Measurements from ENCODE around the gene MPZ.
"Not testable (repeated sequence)": the region's sequence is repeated elsewhere in the genome, so short reads cannot be mapped to it uniquely, and the experiment has no call there.

Gene MPZ

DNA sequence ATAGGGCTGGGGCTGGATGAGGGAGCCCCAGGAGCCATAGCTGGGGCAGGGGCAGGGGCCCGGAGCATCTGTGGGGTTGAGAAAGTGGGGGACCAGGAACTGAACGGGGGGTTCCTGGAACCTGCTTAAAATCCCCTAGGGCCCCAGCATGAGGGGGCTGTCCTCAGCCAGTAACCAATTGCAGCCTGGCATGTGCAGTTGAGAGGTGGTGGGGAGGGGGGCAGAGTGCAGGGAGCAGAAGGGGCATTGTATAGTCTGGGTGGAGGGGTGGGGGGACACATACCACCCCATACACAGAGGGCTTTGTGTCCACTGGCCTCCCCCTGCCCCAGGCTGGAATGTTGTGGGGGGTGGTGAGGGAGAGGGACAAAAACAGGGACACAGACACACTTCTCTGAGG is at the start of gene MPZ:
MPZ (minus strand) TSS at position 101 of the 400 bp plus-strand sequence; CDS start at position 38, 63 bp downstream.
- no peak for DNase-seq

DNA sequence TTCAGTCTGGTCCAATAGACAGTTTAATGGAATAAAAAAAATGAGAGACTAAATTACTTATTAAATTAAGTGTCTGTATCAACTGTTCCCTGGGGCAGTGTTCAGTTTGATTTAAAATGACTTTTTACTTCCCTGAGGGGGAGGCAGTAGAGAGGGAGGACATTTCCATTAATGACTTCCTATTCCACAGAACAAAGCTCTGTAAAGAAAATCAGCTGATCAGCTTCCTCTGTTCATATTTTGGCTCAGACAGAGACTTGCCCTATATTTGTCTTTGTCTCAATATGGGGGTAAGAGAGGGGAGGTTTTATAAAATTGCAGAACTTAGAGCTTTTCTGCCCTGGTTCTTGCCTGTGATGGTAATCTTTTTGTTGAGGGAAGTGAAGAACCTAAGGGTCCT is 49.5 kb upstream of the MPZ start:
- no peak for DNase-seq

DNA sequence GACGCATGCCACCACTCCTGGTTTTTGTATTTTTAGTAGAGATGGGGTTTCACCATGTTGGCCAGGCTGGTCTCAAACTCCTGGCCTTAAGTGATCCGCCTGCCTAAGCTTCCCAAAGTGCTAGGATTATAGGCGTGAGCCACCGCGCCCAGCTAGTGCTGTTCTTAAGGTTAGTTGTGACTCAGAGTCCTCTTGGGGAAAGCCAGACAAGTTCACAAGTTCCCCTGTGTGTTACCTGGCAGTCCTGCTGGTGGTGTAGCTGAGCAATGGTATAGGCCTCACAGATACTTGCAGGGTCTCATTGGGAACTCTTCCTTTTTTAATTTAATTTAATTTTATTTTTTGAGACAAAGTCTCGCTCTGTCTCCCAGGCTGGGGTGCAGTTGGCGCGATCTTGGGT is 47.3 kb upstream of the MPZ start:
- DNase-seq: no peak

DNA sequence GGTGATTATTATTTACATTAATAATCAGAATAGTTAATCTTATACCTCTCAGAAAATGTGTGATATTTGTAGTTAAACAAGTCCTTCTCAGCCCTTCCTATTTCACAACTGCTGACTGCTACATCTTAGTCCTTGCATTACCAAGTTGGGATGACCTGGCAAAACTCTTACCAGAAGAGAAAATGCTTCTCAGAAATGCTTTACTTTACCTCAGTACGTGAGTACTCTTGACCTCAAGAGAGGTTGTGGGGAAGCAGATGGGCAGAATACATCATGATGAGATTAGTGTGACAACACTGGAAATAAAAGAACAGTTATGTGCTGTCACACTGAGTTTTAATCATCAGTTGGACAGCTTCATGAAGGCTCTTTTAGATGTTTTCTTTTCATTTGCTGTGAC is 41.7 kb upstream of the MPZ start:
- no peak for DNase-seq

DNA sequence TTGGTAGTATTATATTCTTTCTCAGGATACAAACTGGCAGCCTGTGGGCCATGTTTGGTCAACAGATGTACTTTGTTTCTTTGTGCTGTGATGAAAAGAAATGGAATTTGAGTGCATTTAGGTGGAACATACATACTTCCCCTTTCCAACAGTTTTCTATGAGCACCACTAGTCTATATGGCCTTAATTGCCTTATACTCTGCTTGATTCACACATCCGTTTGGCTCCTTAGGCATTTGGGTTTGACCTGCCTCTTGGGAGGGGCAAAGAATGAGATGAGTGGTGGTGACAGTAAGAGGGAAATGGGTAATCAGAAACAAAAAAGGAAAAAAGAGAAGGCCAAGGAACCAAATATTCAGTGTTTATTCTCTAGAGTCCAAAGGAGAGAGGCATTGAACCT is 40.9 kb upstream of the MPZ start:
- no peak for DNase-seq

DNA sequence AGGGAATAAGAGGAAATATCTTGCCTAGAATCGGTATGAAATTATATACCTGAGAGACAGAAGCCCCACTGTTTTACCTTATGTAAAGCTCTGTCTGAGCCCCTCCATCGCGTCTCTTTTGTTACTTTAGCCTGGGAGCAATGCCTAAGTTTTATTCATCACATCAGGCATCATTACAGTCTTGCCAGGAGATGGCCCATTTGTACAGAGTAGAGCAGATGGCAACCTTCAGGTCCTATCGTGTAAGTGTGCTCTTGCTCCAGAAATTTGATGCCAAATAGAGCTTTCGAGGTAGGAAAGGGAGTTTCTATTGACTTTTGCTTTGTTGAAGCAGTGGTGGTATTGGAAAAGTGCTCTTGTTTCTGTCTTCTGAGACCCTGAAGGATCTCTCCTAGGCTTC is 33.1 kb upstream of the MPZ start:
- DNase-seq: no peak

DNA sequence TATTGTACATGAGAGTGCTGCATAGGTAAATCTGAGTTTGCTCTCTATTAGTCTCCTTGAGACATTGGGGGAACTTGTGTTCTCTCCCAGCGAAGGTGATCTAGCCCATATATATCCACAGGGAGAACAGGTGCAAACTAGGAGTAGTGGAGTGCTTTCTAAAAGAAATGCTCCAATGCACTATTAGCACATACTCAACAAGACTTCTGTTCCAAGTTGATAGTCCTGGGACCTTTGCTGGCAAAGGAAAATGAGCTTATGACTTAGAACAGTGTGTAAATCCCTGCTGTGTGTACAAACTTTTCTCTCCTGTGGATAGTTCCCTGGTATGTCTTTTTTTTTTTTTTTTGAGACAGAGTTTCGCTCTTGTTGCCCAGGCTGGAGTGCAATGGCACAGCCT is 32.4 kb upstream of the MPZ start:
- no peak for DNase-seq

DNA sequence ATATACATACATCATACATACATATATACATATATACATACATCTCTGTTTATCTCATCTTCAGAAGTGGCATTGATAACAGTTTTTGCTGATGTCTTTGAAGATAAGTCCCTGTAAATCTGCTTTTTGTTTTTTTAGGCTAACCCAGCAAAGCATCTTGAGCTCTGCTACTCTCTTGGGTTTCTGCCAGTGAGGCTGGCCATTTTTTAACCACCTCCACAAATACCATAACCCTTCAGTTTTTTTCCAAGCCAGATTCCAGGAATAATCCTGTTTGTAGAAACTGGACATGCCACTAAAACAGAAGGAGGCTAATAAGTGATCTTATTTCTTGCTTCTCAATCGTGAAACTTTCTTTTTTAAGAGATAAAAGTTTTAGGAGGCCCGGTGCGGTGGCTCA is 26.0 kb upstream of the MPZ start:
- no peak for DNase-seq

DNA sequence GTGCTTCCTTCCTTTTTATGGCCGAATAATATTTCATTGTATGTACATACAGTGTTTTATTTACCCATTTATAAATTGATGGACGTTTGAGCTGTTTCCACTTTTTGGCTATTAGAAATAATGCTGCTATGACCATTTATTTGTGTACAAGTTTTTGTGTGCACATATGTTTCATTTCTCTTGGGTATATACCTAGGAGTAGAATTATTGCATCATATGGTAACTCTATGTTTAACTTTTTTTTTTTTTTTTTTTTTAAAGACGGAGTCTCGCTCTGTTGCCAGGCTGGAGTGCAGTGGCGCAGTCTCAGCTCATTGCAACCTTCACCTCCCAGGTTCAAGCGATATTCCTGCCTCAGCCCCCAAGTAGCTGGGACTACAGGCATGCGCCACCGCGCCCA is 23.4 kb upstream of the MPZ start:
- DNase-seq: no peak

DNA sequence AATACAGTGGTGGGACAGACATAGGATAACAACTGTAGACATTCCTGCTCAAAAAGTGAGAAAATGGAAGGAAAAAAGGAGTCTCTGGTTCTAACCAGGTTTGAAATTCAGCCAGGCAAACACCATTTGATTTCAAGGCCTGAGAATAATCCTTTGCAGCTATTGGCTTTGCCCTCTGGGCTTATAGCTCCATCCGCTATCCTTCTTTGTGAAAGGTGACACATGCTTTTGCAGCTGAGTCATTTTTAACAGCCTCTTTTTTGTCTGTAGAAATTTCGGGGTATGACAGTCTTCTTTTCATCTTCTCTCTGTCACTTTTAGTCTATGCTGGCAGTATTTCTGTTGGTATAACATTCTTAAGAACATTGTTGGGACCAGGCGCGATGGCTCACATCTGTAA is 20.6 kb upstream of the MPZ start:
- DNase-seq: no peak

DNA sequence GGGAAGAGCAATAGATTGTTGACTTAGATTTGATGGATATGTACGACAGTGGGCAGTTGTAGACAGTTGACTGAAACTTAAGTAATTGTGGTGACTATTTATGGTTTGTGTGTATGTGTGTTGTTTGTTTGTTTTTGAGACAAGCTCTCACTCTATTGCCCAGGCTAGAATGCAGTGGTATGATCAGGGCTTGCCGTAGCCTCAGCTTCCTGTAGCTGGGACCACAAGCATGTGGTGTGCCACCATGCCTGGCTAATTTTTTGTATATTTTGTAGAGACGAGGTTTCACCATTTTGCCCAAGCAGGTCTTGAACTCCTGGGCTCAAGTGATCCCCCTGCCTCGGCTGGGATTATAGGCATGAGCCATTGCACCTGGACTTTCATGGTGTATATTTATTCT is 14.3 kb upstream of the MPZ start:
- DNase-seq: no peak

DNA sequence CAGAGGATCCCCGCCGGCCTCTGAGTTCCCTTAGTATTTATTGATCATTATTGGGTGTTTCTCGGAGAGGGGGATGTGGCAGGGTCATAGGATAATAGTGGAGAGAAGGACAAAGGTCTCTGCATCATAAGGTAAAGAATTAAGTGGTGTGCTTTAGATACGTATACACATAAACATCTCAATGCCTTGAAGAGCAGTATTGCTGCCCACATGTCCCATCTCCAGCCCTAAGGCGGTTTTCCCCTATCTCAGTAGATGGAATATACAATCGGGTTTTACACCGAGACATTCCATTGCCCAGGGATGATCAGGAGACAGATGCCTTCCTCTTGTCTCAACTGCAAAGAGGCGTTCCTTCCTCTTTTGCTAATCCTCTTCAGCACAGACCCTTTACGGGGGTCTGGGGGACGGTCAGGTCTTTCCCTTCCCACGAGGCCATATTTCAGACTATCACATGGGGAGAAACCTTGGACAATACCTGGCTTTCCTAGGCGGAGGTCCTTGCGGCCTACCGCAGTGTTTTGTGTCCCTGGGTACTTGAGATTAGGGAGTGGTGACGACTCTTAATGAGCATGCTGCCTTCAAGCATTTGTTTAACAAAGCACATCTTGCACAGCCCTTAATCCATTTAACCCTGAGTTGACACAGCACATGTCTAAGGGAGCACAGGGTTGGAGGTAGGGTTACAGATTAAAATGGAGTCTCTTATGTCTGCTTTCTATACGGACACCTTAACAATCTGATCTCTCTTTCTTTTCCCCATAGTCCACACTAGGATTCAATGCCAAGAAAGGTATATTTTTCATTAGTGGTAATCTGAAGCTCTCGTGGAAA is 6.3 kb upstream of the MPZ start:
- not testable (repeated sequence) for DNase-seq

DNA sequence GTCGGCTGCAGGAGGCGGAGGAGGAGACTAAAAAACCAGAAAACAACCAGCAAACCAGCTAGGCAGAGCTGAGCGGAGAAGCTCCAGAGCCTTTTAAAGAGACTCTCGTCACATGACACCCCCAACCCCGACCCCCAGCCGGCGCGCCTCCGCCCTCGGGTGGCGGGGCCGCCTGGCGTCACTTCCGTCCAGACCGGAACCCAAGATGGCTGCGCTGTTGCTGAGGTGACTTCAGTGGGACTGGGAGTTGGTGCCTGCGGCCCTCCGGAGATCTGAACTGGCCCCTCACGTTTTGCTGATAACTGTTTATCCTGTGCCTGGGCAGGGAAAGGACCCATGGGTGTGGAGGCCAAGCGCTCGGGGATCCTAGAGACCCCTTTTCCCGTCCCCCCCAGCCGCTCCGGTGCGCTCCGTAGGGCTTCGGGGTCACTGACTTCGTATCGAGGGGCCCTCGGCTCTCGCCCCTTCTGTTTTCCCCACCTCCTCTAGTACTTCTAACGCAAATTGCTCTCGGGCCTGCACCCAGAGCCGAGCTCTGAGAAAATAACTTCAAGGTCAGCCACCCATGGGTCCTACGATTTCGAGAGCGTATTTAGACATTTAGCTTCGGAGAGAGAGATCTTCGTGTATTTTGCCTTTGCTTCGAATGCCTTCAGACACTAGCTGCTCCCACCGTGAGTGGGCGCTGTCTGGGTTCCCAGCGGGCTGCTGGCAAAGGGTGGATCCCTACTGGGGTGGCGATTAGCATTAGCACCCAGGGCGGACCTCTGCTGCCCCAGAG is 4.6 kb upstream of the MPZ start, which contains the start of gene SDHC:
SDHC (plus strand) TSS at position 181 of the 781 bp plus-strand sequence; CDS start at position 206, 25 bp downstream.
- peak; percentile 79 for DNase-seq

DNA sequence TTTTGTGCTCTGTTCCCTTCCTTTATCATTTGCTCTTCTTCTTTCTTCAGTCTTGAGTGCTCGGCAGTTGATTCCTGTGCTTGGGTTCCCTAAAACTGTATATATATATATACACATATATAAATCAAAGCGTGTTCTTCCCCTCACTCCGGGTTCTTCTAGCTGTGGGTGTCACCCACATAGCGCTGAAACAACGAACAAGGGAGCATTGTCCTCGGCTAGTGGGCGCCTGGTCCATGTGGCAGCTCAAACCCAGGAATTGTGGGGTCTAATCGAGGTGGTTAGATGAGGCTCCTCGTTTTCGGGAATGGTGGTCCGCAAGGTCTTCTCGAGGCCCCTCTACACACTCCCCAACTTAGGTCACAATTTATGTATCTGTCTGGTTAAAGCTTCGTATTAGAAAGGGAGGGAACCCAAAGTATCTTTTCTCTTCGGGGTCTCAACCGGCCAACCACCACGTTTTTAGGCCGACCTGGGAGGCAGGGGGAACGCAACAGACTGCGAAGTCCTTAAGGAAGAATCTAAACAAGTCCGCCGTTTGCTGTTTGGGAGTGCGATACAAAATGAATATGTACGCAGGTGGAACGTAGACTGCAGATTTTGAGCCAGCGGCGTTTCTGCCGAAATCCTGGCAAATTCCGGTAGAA is 3.9 kb upstream of the MPZ start:
- DNase-seq: no peak

DNA sequence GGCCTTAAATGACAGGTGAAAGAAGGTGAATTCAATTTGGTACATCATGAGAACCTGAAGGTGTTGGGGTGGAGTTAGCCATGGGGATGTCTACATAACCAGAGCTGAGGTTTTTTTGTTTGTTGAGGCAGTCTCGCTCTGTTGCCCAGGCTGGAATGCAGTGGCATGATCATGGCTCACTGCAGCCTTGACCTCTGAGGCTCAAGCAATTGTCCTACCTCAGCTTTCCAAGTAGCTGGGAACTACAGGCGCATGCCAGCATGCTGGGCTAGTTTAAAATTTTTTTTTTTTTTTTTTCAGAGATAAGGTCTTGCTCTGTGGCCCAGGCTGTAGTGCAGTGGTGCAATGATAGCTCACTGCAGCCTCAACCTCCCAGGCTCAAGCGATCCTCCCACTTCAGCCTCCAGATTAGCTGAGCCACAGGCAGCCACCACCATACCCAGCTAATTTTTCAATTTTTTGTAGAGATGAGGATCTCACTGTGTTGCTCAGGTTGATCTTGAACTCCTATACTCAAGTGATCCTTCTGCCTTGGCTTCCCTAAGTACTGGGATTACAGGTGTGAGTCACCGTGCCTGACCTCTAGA is 1.9 kb upstream of the MPZ start:
- no peak for DNase-seq

DNA sequence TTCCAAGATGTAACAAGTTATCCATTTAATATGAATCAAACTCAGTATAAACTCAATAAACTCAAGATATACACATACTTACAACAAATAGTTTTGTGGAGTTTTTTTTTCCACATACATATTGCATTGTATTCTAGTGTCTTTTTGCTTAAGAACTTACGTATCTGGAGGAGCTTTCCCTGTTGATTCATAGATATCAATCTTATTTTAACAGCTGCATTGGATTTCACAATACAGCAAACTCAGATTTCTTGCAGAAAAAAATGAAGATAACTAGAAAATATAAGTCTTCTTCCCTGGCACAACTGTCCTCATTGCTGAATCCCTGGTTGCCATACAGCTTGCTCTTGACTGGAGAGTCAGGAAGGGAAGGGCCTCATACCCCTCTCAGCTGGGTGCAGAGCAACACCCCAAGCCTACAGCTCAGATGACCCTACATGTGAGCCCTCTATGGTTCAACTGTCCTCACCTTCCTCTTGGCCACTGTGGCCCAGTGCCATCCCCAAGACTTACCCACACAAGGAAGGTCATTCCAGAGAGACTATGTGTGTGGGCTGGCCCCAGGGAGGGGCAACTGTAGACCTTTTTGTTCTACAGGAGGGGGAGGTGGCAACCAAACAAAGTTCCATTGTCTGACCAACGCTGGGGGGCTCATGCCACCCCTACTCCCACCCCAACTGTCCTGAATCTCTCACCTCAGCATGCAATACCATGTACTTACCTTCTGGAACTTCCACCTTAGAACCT is 1.7 kb downstream of the MPZ start:
- no peak for DNase-seq

DNA sequence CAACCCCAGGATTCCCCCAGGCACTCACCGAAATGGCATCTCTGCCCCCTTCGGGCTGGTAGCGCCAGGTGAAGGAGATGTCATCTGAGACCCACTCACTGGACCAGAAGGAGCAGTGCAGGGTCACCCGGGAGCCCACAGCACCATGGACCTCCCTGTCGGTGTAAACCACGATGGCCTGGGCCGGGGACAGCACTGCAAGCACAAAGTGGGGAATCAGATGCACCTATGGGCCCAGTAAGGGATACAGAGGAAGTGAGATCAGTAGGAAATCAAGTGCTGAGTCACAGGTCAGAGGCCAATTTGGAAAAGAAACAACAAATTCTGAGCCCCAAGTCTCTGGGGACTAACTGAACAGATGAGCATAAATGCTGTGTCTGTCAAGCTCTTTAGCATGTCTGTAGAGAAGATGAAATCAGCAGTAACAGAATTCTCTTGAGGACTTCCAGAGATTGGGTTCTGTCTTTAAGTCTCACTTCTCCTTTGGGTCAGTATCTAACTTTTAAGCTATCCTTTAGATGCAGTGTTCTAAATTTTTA is 2.5 kb downstream of the MPZ start:
- no peak for DNase-seq

DNA sequence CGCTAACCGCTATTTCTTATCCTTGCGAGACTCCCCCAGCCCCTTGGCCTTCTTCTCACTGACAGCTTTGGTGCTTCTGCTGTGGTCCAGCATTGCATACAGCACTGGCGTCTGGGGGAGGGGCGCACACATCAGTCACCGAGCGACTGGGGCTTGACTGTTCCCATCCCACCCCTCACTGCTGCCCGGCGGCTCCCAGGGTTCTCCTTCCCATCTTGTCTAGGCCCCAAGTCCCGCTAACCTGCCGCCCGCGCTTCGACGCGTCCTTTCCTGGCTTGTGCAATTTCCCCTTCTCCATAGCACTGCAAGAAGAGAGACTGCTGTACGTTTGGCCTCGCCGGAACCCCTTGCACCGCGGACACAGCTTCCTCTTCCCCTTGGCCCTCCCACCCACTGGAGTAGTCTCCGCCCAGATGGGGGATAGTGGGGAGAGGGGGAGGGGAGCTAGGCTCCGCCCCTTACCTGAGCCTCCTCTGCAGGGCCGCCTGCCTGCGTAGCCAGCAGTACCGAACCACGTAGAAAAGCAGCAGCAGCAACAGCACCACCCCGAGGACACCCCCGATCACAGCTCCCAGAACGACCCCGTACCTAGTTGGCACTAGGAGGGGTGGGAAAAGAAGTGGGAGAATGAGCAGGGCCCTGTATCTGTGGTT is 3.8 kb downstream of the MPZ start:
- DNase-seq: no peak

DNA sequence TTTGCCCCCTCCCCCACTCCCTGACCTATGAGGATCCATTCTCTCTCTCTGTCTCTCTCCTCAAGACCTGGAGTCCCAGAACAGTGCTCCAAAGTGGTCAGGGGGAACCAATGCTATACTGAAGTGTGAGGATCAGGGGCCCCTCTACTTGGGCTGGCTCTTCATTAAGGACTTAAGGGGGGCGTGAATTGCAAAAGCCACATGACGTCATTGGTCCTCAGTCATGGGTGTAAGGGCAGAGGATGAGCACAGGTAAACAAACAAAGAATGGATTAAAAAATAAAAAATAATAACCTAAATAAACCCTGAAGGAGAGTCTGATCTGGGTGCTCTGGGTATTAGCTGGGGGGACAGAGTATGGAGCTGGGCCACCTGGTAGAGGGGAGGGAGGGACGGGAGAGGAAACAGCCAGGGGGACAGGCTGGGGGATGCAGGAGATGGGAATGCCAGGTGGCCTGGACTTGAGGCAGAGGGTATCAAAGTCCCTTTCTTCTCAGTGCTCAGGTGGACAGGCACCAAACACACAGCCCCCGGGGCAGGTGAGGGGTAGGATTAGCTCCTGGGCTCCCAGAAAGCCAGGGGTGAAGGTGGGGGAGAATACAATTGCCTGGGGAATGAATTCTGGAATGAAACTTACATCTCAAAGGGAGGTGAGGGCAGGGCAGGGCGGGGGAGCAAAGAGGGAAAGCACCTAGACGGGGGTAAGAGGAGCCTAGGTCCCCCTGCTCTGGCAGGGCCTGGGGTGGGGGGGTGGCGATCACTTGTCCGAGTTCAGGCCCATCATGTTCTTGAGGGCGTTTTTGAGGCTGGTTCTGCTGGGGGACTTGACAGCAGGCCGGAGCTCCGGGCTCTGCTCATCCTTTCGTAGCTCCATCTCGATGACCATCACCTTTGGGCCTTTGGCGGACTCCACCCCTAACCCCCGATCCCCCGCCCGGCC is 4.6 kb downstream of the MPZ start:
- no peak for DNase-seq

DNA sequence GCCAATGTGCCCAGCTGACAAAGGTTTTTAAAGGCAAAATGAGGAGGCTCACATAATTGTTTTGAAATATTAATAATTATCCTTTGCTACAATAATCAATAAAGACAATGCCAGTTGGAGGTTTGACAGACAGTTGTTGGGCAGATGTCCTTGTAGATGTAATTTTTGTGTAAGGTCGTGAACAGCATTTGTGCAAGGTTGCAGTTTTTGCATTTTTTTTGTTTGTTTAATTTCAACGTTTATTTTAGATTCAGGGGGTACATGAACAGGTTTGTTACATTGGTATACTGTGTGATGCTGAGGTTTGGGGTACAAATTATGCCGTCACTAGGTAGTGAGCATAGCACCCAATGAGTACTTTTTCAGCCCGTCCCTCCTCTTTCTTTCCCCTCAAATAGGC is 9.3 kb downstream of the MPZ start:
- no peak for DNase-seq

DNA sequence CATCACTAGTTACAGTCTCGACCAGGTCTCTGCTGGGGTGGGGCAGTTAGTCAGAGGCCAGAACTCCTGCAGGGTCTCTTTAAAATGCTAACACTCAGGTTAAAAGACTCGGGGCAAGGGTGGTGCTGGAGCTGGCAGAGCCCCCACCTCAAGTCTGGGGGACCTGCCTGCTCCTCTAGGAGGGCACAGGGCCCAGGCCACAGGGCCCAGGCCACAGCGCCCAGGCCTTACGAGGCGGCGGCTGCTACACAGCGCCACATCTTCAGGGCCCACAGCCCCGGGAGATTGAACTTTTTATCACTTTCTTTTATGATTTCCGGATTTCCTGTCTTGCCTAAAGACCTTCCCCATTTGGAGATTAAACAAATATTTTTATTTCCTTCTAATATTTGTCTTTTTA is 10.4 kb downstream of the MPZ start:
- DNase-seq: no peak

Measured in DMS 273 treated with DMSO at 0.1 percent for 48 hours (cell line).